Keratinocyte (primary cell): ENCODE results near the gene ZFP64.

Experiments
- EZH2 ChIP-seq: IDR thresholded peaks from one replicate; pipeline ENCODE4 v1.6.1; 2012; ENCODE audit warnings: inconsistent platforms, mild to moderate bottlenecking, low read length, moderate library complexity
- TF ChIP-seq, protein P1 (sequence below), 3 experiments: IDR thresholded peaks in 1 of 3; conservative IDR thresholded peaks in 1 of 3; optimal IDR thresholded peaks in 1 of 3; 2 replicates in 2 of 3; 3 replicates in 1 of 3; pipeline versions ENCODE3 to v1.5.1; 2011; ENCODE audit warnings: low read length in 3 of 3, mild to moderate bottlenecking in 3 of 3, moderate library complexity in 2 of 3, control low read depth in 1 of 3, inconsistent platforms in 1 of 3; ENCODE audit not compliant: insufficient read depth in 2 of 3; ENCODE audit errors: extremely low read depth in 1 of 3

DNA sequence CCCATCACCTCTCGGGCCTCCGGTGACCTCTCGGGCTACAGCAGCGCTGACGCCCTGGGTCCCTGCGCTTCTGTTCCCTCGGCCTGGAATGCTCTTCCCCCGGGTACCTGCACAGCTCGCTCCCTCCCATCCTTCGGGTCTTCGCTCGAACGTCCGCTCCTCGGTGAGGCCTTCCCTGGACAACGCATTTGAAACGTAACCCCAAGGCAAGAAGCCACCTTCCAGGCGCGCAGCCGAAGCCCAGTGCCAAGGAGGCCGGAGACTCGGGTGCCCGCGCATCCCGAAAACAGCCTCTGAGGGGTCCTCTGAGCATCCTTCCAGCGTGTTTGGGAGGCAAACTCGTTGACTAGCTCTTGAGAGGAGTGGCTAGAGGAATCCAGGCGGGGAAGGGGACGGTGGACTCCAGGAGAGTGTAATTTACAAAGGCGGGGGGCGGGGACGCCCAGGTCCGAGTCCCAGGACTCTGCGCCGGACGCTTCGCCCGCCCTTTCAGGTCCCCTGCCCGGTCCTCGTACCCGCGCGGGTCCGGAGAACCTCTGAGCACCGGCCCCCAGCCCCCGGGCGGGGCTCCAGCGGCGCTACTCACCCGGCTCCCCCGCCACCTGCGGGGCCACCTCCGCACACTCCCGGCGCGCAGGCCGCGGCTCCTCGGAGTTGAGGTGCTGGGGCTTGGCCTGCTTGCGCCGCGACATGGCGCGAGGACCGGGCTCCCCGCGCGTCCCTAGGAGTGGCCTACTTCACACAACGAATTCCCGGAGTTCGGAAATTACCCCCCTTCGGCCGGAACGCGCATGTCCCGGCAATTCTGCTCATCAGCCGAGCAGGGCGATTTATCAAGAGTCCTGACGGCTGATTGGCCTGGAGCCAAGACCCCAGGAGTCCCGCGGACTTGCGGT lies 86.8 kb downstream of the ZFP64 start:
- TF ChIP-seq, protein P1, sequence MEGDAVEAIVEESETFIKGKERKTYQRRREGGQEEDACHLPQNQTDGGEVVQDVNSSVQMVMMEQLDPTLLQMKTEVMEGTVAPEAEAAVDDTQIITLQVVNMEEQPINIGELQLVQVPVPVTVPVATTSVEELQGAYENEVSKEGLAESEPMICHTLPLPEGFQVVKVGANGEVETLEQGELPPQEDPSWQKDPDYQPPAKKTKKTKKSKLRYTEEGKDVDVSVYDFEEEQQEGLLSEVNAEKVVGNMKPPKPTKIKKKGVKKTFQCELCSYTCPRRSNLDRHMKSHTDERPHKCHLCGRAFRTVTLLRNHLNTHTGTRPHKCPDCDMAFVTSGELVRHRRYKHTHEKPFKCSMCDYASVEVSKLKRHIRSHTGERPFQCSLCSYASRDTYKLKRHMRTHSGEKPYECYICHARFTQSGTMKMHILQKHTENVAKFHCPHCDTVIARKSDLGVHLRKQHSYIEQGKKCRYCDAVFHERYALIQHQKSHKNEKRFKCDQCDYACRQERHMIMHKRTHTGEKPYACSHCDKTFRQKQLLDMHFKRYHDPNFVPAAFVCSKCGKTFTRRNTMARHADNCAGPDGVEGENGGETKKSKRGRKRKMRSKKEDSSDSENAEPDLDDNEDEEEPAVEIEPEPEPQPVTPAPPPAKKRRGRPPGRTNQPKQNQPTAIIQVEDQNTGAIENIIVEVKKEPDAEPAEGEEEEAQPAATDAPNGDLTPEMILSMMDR (optimal IDR thresholded peaks at IDR 0.05 in 1 of 3, IDR thresholded peaks at IDR 0.05 in 1 of 3, conservative IDR thresholded peaks at IDR 0.05 in 1 of 3; ENCODE audit: extremely low read depth in 1 of 3, insufficient read depth in 2 of 3, low read length in 3 of 3), result no peak
- no peak for TF ChIP-seq EZH2
